ENCODE results near the gene CDK2. TPM values are rescaled to one million over a fixed set of nuclear protein-coding genes. Genes with fewer than 3 reads are reported as not detected.

The CDK2 gene
- total RNA-seq, 1 donor from 2014 or later = 28.0 TPM

DNA sequence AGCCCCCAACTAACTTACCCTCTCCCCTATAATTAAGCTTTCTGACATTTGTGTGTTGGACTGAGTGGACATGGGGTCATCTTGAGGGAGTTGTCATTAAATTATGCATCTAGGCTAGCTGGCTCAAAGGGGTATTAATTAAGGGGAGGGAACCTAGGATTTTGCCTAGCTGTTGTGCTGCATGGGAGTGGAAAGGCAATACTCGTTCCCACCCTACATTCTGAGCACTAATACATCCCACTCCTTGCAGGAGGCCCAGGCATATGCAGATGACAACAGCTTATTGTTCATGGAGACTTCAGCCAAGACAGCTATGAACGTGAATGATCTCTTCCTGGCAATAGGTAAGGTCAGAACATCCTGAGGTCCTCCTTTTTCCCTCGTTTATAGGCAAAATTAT lies 24.5 kb downstream of the CDK2 start:
- intact Hi-C loops (cut with DNase I) = loop anchor here (10.0 kb wide), 1 partner anchor 54 kb away; the partner anchor contains the start of gene RPS26
- H3K27me3 ChIP-seq = no peaks in the 10 kb centered on the region
- ATAC-seq = no peak
- TF ChIP-seq, protein P1, sequence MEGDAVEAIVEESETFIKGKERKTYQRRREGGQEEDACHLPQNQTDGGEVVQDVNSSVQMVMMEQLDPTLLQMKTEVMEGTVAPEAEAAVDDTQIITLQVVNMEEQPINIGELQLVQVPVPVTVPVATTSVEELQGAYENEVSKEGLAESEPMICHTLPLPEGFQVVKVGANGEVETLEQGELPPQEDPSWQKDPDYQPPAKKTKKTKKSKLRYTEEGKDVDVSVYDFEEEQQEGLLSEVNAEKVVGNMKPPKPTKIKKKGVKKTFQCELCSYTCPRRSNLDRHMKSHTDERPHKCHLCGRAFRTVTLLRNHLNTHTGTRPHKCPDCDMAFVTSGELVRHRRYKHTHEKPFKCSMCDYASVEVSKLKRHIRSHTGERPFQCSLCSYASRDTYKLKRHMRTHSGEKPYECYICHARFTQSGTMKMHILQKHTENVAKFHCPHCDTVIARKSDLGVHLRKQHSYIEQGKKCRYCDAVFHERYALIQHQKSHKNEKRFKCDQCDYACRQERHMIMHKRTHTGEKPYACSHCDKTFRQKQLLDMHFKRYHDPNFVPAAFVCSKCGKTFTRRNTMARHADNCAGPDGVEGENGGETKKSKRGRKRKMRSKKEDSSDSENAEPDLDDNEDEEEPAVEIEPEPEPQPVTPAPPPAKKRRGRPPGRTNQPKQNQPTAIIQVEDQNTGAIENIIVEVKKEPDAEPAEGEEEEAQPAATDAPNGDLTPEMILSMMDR (IDR thresholded peaks at IDR 0.05) = no peak
- H3K27ac ChIP-seq = no peak overlapping the region
- no peak for DNase-seq
- H3K4me1 ChIP-seq = no peaks in the 10 kb centered on the region
- peaks cover 91% of the 10 kb centered on the region for H3K36me3 ChIP-seq
- H3K9me3 ChIP-seq = no peaks in the 10 kb centered on the region
- no peak overlapping the region for H3K4me3 ChIP-seq

DNA sequence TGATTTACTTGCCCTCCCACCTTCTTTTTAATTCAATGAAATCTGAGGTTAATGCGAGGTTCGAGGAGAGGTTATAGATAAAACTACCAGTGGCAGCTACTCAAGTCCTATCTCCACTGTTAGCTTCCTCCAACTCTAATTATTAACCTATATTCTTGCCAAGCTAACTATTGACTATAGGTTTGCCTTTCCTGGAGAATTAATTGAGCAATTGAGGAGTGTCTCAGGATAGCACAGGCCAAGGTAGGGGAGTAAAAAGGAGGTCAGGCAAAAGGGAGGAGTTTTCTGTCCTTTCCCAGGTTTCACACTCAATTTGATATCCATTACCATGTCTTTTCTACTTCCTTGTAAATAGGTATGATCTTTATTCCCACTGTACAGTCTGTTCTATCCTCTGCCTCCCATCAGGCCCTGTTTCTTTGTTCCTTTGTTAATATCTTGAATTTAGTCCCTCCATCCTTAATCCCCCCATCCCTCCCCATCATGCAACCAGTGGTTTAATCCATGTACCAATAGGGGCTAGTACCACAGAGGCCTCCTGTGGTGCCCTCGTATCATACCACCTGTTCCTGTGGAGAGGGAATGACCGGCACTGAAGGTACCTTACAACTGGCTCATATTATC lies 26.7 kb downstream of the CDK2 start:
- H3K36me3 ChIP-seq = peaks cover 71% of the 10 kb centered on the region
- intact Hi-C loops (cut with DNase I) = loop anchor here (10.0 kb wide), 1 partner anchor 51 kb away; the partner anchor contains the start of gene RPS26
- H3K4me3 ChIP-seq = no peak overlapping the region
- peaks cover 13% of the 10 kb centered on the region for H3K4me1 ChIP-seq
- no peaks in the 10 kb centered on the region for H3K27me3 ChIP-seq
- H3K9me3 ChIP-seq = no peaks in the 10 kb centered on the region
- H3K27ac ChIP-seq = no peak overlapping the region
- TF ChIP-seq, protein P1 (IDR thresholded peaks at IDR 0.05) = no peak
- ATAC-seq = no peak
- DNase-seq = no peak

DNA sequence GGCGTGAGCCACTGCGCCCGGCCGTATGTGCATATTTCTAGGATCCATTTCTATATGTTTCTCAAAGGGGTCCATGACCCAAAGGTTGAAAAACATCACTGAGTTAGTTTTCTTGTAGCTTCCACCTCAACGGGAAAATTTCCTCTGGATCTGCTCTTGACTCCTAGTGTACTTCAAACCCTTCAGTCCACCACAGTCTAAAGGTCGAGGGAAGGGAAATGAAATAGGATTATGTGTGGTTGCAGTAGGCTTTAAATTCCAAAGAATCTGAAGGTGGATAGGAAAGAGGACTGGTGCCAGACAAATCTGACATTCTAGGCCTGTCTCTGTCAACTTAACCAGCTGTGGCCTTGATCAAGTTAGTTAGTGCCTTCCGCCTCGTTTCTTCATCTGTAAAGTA lies 28.7 kb downstream of the CDK2 start:
- Histone ChIP-seq H3K36me3 (peaks cover 50% of the 10 kb centered on the region), H3K9me3 (no peaks in the 10 kb centered on the region), H3K4me3 (no peak overlapping the region), H3K4me1 (peaks cover 13% of the 10 kb centered on the region), H3K27me3 (no peaks in the 10 kb centered on the region), H3K27ac (no peak overlapping the region)
- intact Hi-C loops (cut with DNase I) = loop anchor here (10.0 kb wide), 1 partner anchor 49 kb away; the partner anchor contains the start of gene RPS26
- ATAC-seq = no peak
- no peak for DNase-seq
- TF ChIP-seq, protein P1 (IDR thresholded peaks at IDR 0.05) = no peak

DNA sequence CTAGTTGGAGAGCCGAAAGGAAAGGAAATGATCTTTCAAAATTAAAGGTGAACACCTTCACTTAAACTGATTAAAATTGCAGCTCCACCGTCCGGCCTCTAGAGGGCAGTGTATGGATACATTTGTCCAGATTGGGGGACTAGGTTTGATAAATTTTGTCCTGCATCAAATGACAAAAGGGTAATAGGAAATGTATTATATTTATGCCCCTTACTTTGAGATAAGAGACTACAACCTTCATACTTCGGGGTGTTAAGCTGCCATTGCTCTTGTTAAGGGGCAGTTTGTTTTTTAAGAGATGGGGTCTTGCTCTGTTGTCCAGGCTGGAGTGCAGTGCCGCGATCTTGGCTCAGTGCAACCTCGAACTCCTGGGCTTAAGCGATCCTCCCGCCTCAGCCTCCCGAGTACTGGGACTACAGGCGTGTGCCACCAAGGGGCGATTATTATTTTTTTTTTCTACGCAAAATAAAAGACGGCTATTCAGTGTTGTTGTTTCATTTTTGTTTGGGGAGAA lies 29.6 kb downstream of the CDK2 start:
- peaks cover 41% of the 10 kb centered on the region for H3K36me3 ChIP-seq
- ATAC-seq (peak; percentile 68), DNase-seq (no peak)
- H3K9me3 ChIP-seq = no peaks in the 10 kb centered on the region
- intact Hi-C loops (cut with DNase I) = loop anchor here (10.0 kb wide), 1 partner anchor 49 kb away; the partner anchor contains the start of gene RPS26
- no peaks in the 10 kb centered on the region for H3K27me3 ChIP-seq
- H3K27ac ChIP-seq = peak overlapping the region; percentile 85
- TF ChIP-seq, protein P1 (IDR thresholded peaks at IDR 0.05) = peak; percentile 84
- H3K4me1 ChIP-seq = peaks cover 16% of the 10 kb centered on the region
- H3K4me3 ChIP-seq = peak overlapping the region; percentile 82

DNA sequence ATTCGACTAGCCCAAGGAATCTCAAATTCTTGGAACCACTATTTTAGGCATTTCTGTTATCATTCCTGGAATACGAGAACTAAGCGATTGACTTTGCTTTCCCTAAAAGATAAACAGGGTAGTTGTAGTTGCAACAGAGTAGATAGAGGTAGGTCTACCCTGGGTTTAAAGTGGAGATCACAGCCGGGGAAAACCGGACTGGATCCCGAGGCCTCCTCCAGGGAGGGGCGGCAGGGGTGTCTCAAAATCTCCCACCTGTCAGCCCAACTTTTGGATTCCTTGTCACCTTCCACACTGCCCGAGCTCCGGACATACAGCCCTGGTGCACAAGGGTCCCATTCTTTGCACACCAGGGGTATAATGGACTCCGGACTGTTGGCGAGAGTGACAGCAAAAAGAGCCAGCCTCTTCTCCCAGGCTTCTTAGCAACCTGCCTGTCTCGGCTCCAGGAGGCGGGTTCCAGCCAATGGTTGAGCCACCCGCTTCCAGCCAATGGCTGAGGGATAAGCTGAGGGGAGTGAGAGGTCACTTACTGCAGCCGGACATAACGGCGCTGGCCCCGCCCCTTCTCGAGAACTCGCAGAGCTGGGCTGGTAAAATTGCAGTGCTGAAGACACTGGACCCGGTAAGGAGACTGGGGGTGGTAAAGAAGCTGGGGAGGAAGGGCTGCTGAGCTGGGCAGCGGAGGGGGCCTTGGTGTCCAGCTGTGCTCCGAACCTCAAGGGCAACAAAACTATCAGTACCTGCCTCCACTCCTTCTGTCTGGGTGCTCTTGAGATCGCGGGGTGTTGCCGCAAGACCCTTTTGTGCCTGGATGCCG lies 30.3 kb downstream of the CDK2 start, which contains the start of gene SUOX:
SUOX (plus strand) TSS at position 562 of the 820 bp plus-strand sequence. CDS start 4,946 bp downstream, outside the sequence.
- TF ChIP-seq, protein P1 (IDR thresholded peaks at IDR 0.05) = no peak
- intact Hi-C loops (cut with DNase I) = loop anchor here (10.0 kb wide), 1 partner anchor 48 kb away; the partner anchor contains the start of gene RPS26
- Histone ChIP-seq H3K9me3 (no peaks in the 10 kb centered on the region), H3K36me3 (peaks cover 35% of the 10 kb centered on the region), H3K4me1 (peaks cover 18% of the 10 kb centered on the region), H3K27me3 (no peaks in the 10 kb centered on the region), H3K27ac (peak within 1 kb of the TSS; percentile 85), H3K4me3 (peak within 1 kb of the TSS; percentile 82)
- peak; percentile 97 for DNase-seq
- ATAC-seq = peak; percentile 99
